HEK293T (cell line): ENCODE results near the gene BPIFB2.

Source experiments
- BHLHE40 ChIP-seq: fragments of 450-650 bp; IDR thresholded peaks from 2 replicates; pipeline ENCODE4 v1.6.1; 2016; ENCODE audit warnings: mild to moderate bottlenecking, moderate library complexity, borderline replicate concordance
- FOXM1 ChIP-seq: fragments of 450-650 bp; IDR thresholded peaks from 2 replicates; pipeline ENCODE4 v1.6.1; 2017; ENCODE audit warnings: mild to moderate bottlenecking, borderline replicate concordance

DNA sequence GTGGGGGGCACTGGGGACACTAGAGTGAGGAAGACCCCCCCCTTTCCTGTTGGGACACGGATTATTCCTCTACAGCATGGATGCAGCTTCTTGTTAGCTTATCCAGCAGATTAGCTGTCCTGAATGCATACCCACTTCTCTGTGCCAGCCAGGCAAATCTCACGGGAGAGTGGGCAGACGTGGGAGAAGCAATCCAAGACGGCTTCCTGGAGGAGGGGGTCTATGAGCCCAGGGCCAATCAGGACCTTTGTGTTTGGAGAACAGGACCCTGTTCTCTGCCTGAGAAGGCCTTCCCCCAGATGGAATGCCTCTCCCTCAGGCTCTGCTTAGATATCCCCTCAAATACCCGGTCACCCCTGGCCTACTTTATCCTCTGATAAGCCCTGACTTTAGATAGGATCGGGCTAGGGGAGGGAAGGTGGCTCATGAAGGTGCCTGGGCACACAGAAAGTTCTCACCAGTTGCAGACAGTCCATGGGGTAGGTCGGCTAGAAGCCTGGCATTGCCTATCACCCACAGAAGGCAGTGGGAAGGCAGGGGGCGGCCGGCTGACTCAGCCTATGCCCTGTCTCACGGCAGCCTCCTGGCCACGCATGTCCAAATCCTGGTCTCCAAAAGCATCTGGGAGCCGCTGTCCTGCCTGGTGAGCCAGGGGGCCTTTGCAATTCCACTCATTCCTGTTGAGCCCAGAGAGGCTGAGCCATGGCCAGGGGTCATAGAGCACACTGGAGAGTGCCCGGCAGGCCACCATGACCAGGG lies 38.0 kb upstream of the BPIFB2 start:
- no peak for TF ChIP-seq BHLHE40
- no peak for TF ChIP-seq FOXM1
